Loucy (cell line): Measurements from ENCODE around the gene OLFM4.

Experiments used
- H2AFZ ChIP-seq: fragments of 200-600 bp; sonication (generic); 2 replicates; pipeline ENCODE4 v1.6.0; 2016; ENCODE audit warnings: antibody characterized with exemption, mild to moderate bottlenecking, low read length, moderate library complexity
- H3F3A ChIP-seq: fragments of 200-600 bp; 2 replicates; pipeline ENCODE4 v1.6.0; 2016; ENCODE audit warnings: antibody characterized with exemption, low read depth, mild to moderate bottlenecking
- H3K27me3 ChIP-seq: fragments of 200-600 bp; sonication (generic); 2 replicates; pipeline ENCODE4 v1.6.1; 2014; ENCODE audit warnings: low read length, mild to moderate bottlenecking; ENCODE audit not compliant: insufficient read depth, poor library complexity, severe bottlenecking
- H3K36me3 ChIP-seq: fragments of 200-600 bp; sonication (generic); 2 replicates; pipeline ENCODE4 v1.6.1; 2016; ENCODE audit warnings: low read length; ENCODE audit not compliant: insufficient read depth
- H3K4me1 ChIP-seq: fragments of 200-600 bp; sonication (generic); 2 replicates; pipeline ENCODE4 v1.5.1; 2014; ENCODE audit warnings: low read length, mild to moderate bottlenecking; ENCODE audit not compliant: insufficient read depth, poor library complexity, severe bottlenecking
- H3K4me2 ChIP-seq: fragments of 200-600 bp; sonication (generic); 2 replicates; pipeline ENCODE4 v1.6.0; 2014; ENCODE audit warnings: antibody characterized with exemption, low read length, low read depth, mild to moderate bottlenecking; ENCODE audit not compliant: poor library complexity, severe bottlenecking
- H3K4me3 ChIP-seq: fragments of 200-600 bp; sonication (generic); 2 replicates; pipeline ENCODE4 v1.5.1; 2014; ENCODE audit warnings: low read length, mild to moderate bottlenecking, mixed read lengths; ENCODE audit not compliant: poor library complexity, severe bottlenecking
- H3K79me2 ChIP-seq: fragments of 200-600 bp; sonication (generic); 2 replicates; pipeline ENCODE4 v1.6.1; 2014; ENCODE audit warnings: low read length; ENCODE audit not compliant: insufficient read depth
- H3K9ac ChIP-seq: fragments of 200-600 bp; sonication (generic); 2 replicates; pipeline ENCODE4 v1.6.0; 2014; ENCODE audit warnings: mild to moderate bottlenecking, low read depth, low read length, moderate library complexity; ENCODE audit not compliant: poor library complexity, severe bottlenecking
- H3K9me2 ChIP-seq: fragments of 200-600 bp; sonication (generic); replicated peaks from 2 replicates; pipeline ENCODE4 v1.6.1; 2016; ENCODE audit warnings: low read depth, low read length, mixed read lengths
- H3K9me3 ChIP-seq: fragments of 200-600 bp; sonication (generic); 2 replicates; pipeline ENCODE4 v1.6.1; 2014; ENCODE audit warnings: mild to moderate bottlenecking, antibody characterized with exemption, low read length, low read depth; ENCODE audit not compliant: insufficient read depth
- H4K20me1 ChIP-seq: fragments of 200-600 bp; sonication (generic); 2 replicates; pipeline ENCODE4 v1.6.0; 2014; ENCODE audit warnings: antibody characterized with exemption, low read length, mild to moderate bottlenecking; ENCODE audit not compliant: insufficient read depth, poor library complexity, severe bottlenecking
- CTCF ChIP-seq: fragments of 200-600 bp; sonication (generic); conservative IDR thresholded peaks from 2 replicates; pipeline ENCODE4 v1.5.1; 2014; ENCODE audit warnings: mild to moderate bottlenecking, antibody characterized with exemption, low read length
- EZH2phosphoT487 ChIP-seq: fragments of 200-600 bp; IDR thresholded peaks from 2 replicates; pipeline ENCODE4 v1.6.1; 2018; ENCODE audit warnings: antibody characterized with exemption, mild to moderate bottlenecking, moderate library complexity, borderline replicate concordance

OLFM4 gene

GRCh38 chr13:53043398-53043797, 14.8 kb downstream of the OLFM4 start:
- Histone ChIP-seq H3K36me3 (no peaks in the 10 kb centered on the region), H3K4me2 (no peak overlapping the region), H2AFZ (no peak overlapping the region), H3F3A (no peaks in the 10 kb centered on the region), H3K79me2 (no peaks in the 10 kb centered on the region), H3K9me2 (no peaks in the 10 kb centered on the region), H3K4me3 (no peak overlapping the region), H3K4me1 (no peaks in the 10 kb centered on the region), H3K27me3 (no peaks in the 10 kb centered on the region), H4K20me1 (no peaks in the 10 kb centered on the region), H3K9ac (no peak overlapping the region), H3K9me3 (no peaks in the 10 kb centered on the region)
- TF ChIP-seq EZH2phosphoT487 (no peak), CTCF (no peak)

GRCh38 chr13:53045189-53045588, 16.6 kb downstream of the OLFM4 start:
- H3K27me3 ChIP-seq = no peaks in the 10 kb centered on the region
- no peak overlapping the region for H3K9ac ChIP-seq
- H3F3A ChIP-seq = no peaks in the 10 kb centered on the region
- H4K20me1 ChIP-seq = no peaks in the 10 kb centered on the region
- no peak for TF ChIP-seq CTCF
- TF ChIP-seq EZH2phosphoT487 = no peak
- H3K9me2 ChIP-seq = no peaks in the 10 kb centered on the region
- H3K4me2 ChIP-seq = no peak overlapping the region
- H3K4me3 ChIP-seq = no peak overlapping the region
- H3K9me3 ChIP-seq = no peaks in the 10 kb centered on the region
- no peak overlapping the region for H2AFZ ChIP-seq
- H3K4me1 ChIP-seq = no peaks in the 10 kb centered on the region
- H3K36me3 ChIP-seq = no peaks in the 10 kb centered on the region
- H3K79me2 ChIP-seq = no peaks in the 10 kb centered on the region

DNA sequence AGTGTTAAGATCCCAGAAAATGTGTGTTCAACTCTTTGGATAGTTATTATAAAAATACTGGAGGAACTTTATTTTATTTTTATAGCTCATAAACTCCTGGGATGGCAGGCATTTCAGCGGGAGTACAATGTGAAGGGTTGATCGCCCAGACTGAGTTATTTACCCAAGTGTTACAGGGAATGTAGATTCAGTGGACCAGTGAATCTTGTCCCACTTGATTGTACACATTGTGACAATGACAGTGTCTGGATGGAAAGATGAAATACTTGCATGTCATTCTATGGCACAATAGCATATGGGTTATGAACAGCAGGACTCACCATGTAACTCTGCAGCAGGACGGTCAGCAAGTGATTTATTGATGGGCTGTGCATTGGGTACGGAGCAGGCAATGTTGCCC, 20.3 kb downstream of the OLFM4 start:
- no peak overlapping the region for H3K9ac ChIP-seq
- no peaks in the 10 kb centered on the region for H3K9me2 ChIP-seq
- no peak overlapping the region for H2AFZ ChIP-seq
- no peak for TF ChIP-seq EZH2phosphoT487
- no peak for TF ChIP-seq CTCF
- H3F3A ChIP-seq = no peaks in the 10 kb centered on the region
- H3K4me1 ChIP-seq = no peaks in the 10 kb centered on the region
- H4K20me1 ChIP-seq = no peaks in the 10 kb centered on the region
- H3K36me3 ChIP-seq = no peaks in the 10 kb centered on the region
- H3K4me3 ChIP-seq = no peak overlapping the region
- no peaks in the 10 kb centered on the region for H3K27me3 ChIP-seq
- no peak overlapping the region for H3K4me2 ChIP-seq
- no peaks in the 10 kb centered on the region for H3K79me2 ChIP-seq
- H3K9me3 ChIP-seq = no peaks in the 10 kb centered on the region
